Measurements from ENCODE around the gene F8.
A peak's percentile ranks its signal among the peaks of the same experiment; 100 is the strongest.

Gene F8

DNA sequence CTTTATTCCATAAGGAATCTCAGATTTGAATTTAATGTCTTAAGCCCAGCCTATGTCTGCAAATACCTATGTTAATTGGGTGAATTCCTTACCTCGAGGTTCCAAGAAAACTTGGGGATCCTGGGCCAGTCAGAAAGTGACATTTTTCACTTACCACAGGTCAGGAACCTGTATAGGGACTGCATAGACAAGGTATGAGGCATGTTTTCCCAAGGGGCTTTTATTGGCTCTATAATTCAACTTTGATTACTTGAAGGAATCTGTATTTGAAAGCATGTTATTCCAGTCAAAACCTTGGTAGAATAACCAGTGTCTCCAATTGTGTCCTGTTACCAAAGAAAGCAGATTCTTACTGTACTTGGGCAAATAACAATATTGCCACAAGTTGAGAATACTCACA, 208.7 kb downstream of the F8 start:
- DNase-seq (ENCODE audit: low spot score), result no peak

DNA sequence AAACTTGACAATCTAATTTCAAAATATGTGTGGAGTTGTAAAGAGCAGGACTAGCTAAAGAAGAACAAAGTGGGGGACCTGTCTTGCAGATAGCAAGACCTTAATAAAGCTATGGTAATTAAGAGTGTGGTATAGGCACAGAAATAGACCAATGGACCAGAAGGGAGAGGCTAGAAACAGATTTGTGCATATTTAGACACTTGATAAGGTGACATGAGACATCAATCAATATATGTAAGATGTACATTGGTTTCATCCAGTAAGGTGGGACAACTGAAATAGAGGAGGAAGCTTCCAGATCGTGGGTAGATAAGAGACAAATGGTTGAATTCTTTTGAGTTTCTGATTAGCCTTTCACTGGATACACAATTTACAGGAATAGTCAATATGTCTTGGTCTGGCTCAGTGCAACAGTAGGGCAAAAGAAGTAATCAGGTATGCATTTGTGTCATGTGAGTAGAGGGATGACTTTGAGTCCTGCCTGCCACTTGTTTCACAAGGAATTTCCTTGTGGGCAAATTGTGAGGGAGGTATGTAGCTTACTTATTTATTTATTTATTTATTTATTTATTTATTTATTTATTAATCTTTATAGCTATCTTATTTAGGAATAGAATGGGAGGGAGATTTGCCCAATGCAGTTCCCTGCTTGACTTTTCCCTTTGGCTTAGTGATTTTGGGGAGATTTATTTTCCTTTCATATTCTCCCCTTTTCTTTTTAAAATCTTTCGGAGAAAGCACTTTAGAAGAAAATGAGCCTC, 210.0 kb downstream of the F8 start:
- no peak for DNase-seq (ENCODE audit: low spot score)

DNA sequence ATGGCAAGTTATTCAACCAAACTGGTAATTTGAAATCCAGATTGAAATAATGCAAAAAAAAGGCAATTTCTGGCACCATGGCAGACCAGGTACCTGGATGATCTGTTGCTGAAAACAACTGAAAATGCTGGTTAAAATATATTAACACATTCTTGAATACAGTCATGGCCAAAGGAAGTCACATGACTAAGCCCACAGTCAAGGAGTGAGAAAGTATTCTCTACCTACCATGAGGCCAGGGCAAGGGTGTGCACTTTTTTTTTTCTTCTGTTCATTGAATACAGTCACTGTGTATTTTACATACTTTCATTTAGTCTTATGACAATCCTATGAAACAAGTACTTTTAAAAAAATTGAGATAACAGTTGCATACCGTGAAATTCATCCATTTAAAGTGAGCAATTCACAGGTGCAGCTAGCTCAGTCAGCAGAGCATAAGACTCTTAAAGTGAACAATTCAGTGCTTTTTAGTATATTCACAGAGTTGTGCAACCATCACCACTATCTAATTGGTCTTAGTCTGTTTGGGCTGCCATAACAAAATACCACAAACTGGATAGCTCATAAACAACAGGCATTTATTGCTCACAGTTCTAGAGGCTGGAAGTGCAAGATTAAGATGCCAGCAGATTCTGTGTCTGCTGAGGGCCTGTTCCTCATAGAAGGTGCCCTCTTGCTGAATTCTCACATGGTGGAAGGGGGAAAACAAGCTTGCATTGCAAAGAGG, 212.4 kb downstream of the F8 start:
- DNase-seq (ENCODE audit: low spot score), result peak; percentile 7

GRCh38 chrX:154806837-154807501, 215.6 kb downstream of the F8 start:
- no peak for DNase-seq (ENCODE audit: low spot score)

DNA sequence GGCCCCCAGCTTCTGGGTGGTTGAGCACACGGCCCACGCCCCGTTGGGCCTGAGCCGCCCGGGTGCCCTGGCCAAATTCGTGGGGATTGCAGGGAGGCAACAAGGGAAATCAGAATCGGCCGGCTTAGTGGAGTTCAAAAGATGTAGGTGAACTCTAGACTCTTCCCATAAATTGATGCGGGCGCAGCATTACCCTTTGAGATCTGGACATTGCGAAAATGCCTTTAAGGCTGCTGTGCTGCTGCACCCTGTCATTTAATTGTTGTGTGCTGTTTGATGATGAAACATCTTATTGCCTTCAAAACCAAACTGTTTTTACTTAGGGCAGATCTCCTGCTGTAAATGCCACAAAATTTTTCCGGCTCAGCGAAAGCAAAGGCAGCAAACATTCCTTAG, 216.8 kb downstream of the F8 start:
- DNase-seq (ENCODE audit: low spot score), result no peak

GRCh38 chrX:154804957-154805695, 217.4 kb downstream of the F8 start, which contains the start of gene MPP1:
Gene MPP1 (minus strand): TSS chrX:154805485. CDS start chrX:154805373, 112 bp downstream.
- peak; percentile 71 for DNase-seq (ENCODE audit: low spot score)

DNA sequence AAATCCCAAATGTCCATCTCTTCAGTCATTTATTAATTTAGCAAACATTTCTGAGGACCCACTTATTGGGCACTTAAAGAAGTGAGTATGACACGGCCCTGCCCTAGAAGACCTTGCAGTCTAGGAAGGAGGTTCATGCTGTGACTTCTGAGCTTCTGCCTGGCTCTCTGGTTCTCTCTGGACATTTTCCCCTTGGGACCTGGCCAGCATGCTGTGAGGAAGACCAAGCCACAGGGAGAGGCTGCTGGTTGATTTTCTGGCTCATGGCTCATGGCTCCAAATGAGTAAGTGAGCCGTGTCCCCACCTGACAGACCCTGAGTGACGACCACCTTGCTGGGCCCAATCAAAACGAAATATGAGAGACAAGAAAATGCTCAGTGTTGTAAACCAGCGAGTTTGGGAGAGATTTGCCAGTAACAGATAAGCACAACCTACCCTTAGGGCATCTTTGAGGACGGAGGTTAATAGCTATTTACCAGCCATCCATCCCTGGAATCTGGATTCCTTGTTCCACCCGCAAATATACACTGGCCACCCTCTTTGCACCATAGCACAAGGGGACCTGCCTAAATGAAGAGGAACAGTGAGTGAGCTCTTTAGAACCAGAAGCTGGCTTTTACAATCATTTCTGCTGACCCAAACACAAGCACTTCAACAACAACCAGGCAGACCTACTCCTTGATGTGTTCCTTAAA, 218.1 kb downstream of the F8 start:
- DNase-seq (ENCODE audit: low spot score), result no peak

DNA sequence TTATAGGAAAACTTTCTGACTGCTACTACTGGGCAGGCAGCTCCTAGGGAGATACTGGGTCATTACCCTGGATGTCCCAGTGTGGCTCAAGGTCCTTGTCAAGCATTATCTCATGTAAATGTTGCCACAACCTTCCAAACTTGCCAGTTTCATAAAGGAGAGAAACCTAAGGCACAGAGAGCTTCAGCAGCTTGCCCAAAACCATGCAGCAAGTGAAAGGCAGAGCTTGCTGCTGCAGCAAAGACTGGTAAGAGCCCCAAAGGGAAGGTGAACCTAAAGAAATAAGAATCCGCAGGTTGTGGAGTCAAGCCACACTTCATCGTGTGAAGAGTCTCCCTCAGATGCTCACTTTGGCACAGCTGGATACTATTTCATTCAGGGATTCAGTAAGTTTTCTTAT, 219.6 kb downstream of the F8 start:
- no peak for DNase-seq (ENCODE audit: low spot score)

GRCh38 chrX:154800478-154801210, 221.9 kb downstream of the F8 start:
- no peak for DNase-seq (ENCODE audit: low spot score)

DNA sequence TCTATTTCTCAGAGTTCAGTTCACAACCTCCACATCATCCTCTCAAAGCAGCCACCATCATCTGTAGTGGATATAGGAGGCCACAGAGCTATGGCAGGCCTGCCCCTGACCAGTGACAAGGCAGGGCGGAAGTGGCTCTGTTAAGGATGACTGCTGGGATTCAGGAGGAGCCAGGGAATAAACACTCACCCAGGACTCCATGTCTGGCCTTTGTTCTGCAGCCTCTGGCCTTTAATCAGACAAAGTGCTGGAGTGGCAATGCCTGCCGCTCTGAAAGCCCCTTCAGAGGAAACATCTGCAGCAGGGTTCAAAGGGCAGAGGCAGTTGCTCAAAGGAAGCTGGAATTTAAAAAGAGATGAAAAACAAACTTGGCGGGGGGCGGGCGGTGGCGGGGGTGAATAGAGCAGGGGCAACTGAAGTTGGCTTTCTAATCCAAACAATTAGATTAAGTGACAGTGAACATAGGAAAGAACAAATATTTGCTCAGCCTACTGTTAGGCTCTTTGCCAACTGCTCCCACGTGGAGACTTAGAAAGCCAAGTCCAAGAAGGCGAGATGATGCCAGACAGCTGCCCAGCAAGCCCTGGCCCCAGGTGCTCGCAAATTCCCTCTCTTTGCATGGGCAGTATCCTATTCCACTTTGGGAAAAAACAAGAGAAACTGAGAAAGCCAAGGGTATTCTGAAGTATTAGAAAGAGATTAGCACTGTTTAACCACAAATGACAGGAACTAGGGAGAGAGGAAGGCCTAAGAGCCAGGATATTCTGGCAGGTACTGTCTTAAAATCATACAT, 222.8 kb downstream of the F8 start:
- DNase-seq (ENCODE audit: low spot score), result no peak

DNA sequence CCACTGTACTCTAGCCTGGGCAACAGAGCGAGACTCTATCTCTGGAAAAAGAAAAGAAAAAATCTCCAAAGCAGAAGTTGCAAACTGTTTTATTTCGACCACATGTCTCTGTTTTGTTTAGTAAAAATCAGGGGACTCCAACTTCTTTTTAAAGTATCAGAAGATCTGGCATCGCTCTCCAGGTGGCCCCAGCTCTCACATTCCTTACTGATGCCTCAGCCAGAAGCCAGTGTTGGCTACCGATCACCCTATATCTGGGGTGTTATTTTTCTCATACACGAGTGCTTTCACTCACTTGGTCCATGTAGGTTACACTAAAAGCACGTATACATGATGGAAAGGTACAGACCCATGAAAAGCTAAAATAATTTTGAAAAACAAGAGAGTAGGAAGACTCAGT, 225.5 kb downstream of the F8 start:
- DNase-seq (ENCODE audit: low spot score), result no peak

DNA sequence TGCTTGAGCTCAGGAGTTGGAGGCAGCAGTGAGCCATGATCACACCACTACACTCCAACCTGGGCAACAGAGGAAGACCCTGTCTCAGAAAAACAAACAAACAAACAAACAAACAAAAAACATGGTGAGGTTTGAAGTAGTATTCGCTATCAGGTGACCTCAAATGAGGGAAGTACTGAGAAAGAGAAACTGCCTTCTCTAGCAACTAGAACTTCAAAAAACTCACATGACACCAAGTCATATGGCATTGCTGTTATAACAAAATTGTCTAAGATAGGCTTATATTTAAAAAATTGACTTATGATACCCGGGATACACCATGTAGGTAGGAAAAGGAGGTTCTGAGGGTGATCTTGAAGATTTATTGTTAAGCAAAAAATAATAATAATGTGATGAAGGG, 227.5 kb downstream of the F8 start:
- no peak for DNase-seq (ENCODE audit: low spot score)

DNA sequence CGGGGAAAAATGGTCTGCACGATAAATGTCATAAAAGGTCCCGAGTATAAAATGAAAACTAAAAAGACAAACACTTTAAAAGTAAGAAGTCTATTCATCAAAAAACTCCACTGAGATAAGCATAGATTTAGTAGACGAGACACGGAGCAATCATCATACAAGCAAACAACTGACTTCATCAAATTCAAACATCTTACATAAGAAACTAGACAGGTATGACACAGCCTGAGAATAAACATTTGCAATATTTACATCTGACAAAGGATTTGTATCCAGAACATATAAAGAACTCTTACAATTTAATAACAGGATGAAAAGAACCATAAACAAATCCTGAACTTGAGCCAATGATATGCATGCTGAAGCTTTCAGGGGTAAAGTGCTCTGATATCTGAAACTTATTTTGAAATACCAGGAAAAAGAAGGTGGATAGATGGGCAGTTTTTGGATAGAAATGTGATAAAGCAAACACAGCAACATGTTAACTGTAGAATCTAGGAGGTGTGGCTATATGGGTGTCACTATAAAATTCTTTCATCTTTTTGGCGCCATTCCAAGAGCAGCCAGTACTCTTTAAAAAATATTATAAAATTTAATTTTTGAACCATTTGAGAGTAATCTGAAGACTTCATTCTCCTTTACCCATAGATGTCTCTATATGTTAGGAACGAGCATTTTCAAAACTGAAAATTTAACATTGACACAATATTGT, 229.3 kb downstream of the F8 start:
- no peak for DNase-seq (ENCODE audit: low spot score)

GRCh38 chrX:154791939-154792338, 230.6 kb downstream of the F8 start:
- no peak for DNase-seq (ENCODE audit: low spot score)

DNA sequence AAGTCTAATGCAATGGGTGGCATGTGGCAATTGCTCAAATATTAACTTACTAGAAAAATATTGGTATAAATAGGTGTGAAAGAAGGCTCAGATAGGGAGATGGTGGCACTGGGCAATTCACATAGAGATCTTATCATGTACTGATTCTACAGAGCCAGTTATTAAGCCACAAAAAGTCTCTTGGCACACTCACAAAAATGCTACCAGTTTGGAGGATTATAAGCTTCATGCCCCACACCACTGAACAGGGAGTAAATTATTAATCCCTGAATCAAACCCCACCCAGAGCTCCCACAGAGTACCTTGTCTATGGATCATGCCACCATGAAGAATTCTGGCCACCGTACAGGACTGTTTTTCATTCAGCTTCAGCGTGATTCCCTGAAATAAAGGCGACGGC, 231.1 kb downstream of the F8 start:
- DNase-seq (ENCODE audit: low spot score), result no peak

All from CD4-positive, alpha-beta T cell treated with Interleukin-15 for 4 hours (primary cell).